Measurements from ENCODE around the gene SMIM45.

SMIM45 gene

DNA sequence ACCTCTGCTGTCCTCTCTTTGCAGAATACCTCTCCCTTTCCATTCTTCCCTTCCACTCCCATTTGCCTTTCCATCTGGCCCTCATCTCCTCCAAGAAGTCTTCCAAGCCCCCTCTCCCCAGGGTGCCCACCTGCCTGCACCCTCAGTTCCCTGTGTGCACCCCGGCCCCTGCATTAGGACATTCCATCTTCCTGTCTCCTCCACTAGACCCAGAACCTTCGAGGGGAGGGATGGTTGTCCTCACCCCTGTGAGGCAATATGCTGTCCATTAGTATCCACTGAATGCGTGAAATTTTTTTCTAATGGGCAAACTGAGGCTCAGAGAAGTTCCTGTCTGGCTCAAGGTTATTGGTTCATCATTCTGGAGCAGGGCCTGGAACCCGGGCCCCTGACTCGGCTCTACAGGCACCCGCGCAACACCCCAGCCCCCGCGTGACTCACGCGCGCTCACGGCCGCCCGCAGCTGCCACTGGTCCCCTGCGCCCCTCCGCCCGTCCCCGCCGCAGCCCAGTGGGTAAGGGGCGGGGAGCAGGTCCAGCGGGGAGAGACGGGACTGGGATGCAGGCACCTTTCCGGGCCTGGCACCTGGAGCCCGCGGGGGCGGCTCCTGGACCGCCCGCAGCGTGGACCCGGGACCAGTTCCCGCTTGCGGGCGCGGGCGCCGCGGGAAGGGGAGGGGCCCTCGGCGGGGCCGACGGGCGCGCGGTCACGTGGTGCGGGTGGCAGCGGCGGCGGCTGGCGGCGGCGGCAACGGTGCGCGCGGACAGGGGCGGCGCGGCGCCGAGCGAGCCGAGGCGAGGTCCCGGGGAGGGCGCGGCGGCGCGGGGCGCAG, 24.3 kb downstream of the SMIM45 start (continued):
- TF ChIP-seq EP300 (IDR thresholded peaks at IDR 0.05; ENCODE audit: borderline replicate concordance in 1 of 2, low read depth in 2 of 2, low read length in 2 of 2) (0 out of 3 replicates have a peak, but pooled peaks of 1 of the 2 experiments have one; percentile 26), GTF2F1 (IDR thresholded peaks at IDR 0.05; ENCODE audit: borderline replicate concordance, low read depth, low read length) (no peak), NANOG (IDR thresholded peaks at IDR 0.05; ENCODE audit: insufficient read depth, low read depth, low read length, poor library complexity, severe bottlenecking) (no peak), BACH1 (IDR thresholded peaks at IDR 0.05; ENCODE audit: low read length) (peak; percentile 55), KDM4A (IDR thresholded peaks at IDR 0.05; ENCODE audit: low read depth, low read length, severe bottlenecking) (peak; percentile 95), SUZ12 (IDR thresholded peaks at IDR 0.05; ENCODE audit: low read length) (no peak), SIN3A (conservative IDR thresholded peaks at IDR 0.05 in 1 of 2, IDR thresholded peaks at IDR 0.05 in 1 of 2; ENCODE audit: low read depth in 1 of 2, low read length in 2 of 2) (no peak), SP2 (IDR thresholded peaks at IDR 0.05; ENCODE audit: low read length) (no peak), YY1 (IDR thresholded peaks at IDR 0.05; ENCODE audit: low read depth, low read length) (no peak)
- TF ChIP-seq, protein P1, sequence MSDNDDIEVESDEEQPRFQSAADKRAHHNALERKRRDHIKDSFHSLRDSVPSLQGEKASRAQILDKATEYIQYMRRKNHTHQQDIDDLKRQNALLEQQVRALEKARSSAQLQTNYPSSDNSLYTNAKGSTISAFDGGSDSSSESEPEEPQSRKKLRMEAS (IDR thresholded peaks at IDR 0.05): no peak; the same call in 1 of the 2 replicates

Measured in H1 (cell line).